Heart right ventricle (tissue), 16 donors: ENCODE measurements around the gene PPP5C. TPM values are rescaled to one million over a fixed set of nuclear protein-coding genes. Genes with fewer than 3 reads are reported as not detected.

Experiments used
- ATAC-seq, 8 donors: fragments of 200-7000 bp; cut with Tn5 transposase; one replicate each; pipeline ENCODE4 v1.9.1; 2020; ENCODE audit warnings: mild to moderate bottlenecking in 8 of 8, moderate library complexity in 8 of 8, moderate number of reproducible peaks in 1 of 8
- DNase-seq, 2 donors: peaks; one replicate each; pipeline ENCODE4 v3.0.0-alpha.2; 2020
- H3K27ac ChIP-seq, 10 donors: fragments of 200-600 bp; sonication (generic) in 2 of 10; one replicate each; pipeline versions ENCODE4 v1.5.0 to v1.8.0; 2020 to 2022; ENCODE audit warnings: mild to moderate bottlenecking in 3 of 10
- H3K27me3 ChIP-seq, 7 donors: fragments of 200-600 bp; one replicate each; pipeline ENCODE4 v1.8.0; 2021 to 2022; ENCODE audit warnings: mild to moderate bottlenecking in 2 of 7
- H3K36me3 ChIP-seq, 9 donors: fragments of 200-600 bp; sonication (generic) in 1 of 9; one replicate each; pipeline versions ENCODE4 v1.5.0 to v1.8.0; 2020 to 2022; ENCODE audit warnings: mild to moderate bottlenecking in 2 of 9
- H3K4me1 ChIP-seq, 9 donors: fragments of 200-600 bp; sonication (generic) in 1 of 9; one replicate each; pipeline versions ENCODE4 v1.5.0 to v1.8.0; 2020 to 2022; ENCODE audit warnings: mild to moderate bottlenecking in 4 of 9
- H3K4me3 ChIP-seq, 10 donors: fragments of 200-600 bp; sonication (generic) in 2 of 10; one replicate each; pipeline versions ENCODE4 v1.5.0 to v1.8.0; 2020 to 2022; ENCODE audit warnings: mild to moderate bottlenecking in 7 of 10, moderate library complexity in 2 of 10
- H3K9me3 ChIP-seq, 11 donors: fragments of 200-600 bp in 10 of 11; sonication (generic) in 2 of 11; one replicate each; pipeline versions ENCODE4 v1.5.0 to v1.8.0; 2013 to 2022; ENCODE audit warnings: mild to moderate bottlenecking in 2 of 11, control low read depth in 1 of 11, moderate library complexity in 1 of 11
- WGBS, 2 donors: extraction: QIAGEN DNeasy Blood & Tissue Kit; methylation state at CpG; one replicate each; pipeline ENCODE4 v1.1.7; 2013; ENCODE audit warnings: inconsistent platforms in 1 of 2; 5-methylcytosine and 5-hydroxymethylcytosine counted together
- intact Hi-C, 10 donors: fragments of 100-400 bp; cut with DNase I; formaldehyde crosslinking; loops; one replicate each; pipeline versions ENCODE4 v1.11.1 to v1.14.2; 2022
- polyA plus RNA-seq, 2 donors: library from polyadenylated mRNA; stranded (reverse); fragments of 200-250 nt; gene quantifications; one replicate each; pipeline ENCODE4 v1.2.3, GENCODE V29; 2013
- total RNA-seq, 10 donors: library from RNA; stranded (reverse); fragmentation: NEBNext Ultra II Directional in 3 of 10; extraction: Animal tissue kit (Norgen Biotek cat#: 25700) in 3 of 10; gene quantifications; one replicate each; pipeline versions ENCODE4 v1.2.1 to v1.2.4, GENCODE V29; 2021 to 2023
- TF ChIP-seq, protein P1 (sequence below), 9 donors: fragments of 200-600 bp; sonication (generic) in 2 of 9; IDR thresholded peaks; one replicate each; pipeline versions ENCODE4 v1.5.0 to v1.8.0; 2021 to 2022; ENCODE audit warnings: antibody characterized with exemption in 9 of 9, mild to moderate bottlenecking in 5 of 9, moderate library complexity in 1 of 9
- donor health status: Arrhythmogenic right ventricular cardiomyopathy.
- donor health status: ischemic (EF 13 %, LVEDD 7.1; RV severe dilation, severe dysfunction).
- donor health status: healthy with polysubstance abuse.
- donor health status: DM: no; HTN: yes; CAD: no.
- donor health status: DM: no; HTN: no; CAD: no.
- donor health status: ischemic (EF 25% LVEDD 6.9; RV normal size, moderate dysfunction).
- donor health status: ischemic (EF 25% LVEDD 5.7; RV mildly dilated, moderate dysfunction).
- donor health status: healthy.
- donor health status: DM: yes; HTN: yes; CAD: no.
- donor health status: Ischemic cardiomyopathy.
- donor health status: ischemic (EF 35%, LVEDD 5.7; RV mildly dilated, moderate dysfunction).
- donor health status: nonischemic (EF 11% LVEDD 7.7; RV severe dilation, severe dysfunction).
- donor health status: DM: yes; HTN: yes; CAD: no.
- donor health status: PGD.
- donor health status: ischemic (EF 29% LVEDD 5.4; RV normal size, mild dysfunction).
- donor health status: nonischemic (EF 23%, LVEDD 6.1; RV moderate dilation, normal function).

Gene PPP5C
- total and polyA plus RNA-seq, 12 donors = 51.6 to 89.5 (median 76.5) TPM

DNA sequence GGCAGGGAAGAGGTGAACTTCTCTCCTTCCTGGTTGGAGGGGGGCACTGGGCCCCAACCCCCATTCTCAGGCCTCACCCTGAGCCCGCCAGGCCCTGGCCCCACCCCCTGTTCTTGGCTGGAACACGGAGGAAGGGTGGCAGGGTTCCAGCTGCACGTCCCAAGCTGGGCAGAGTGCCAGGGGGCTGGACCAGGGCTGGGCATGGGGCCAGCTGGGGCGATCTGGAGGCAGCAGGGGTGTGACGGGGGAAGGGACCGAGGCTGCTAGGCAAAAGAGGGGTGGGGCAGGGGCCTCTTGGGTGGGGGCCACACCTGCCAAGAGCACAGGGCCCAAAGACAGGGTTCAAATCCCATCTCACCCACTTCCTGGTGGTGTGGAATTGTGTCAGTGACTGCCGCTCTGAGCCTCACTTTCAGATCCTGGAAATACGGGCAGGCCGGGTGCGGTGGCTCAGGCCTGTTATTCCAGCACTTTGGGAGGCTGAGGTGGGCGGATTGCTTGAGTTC is 47.8 kb upstream of the PPP5C start:
- intact Hi-C loops = loop anchor here in 2 of 10 donors (2.0 to 5.0 kb wide), 2 partner anchors 16 to 78 kb away; no protein-coding TSS in a partner anchor
- peaks cover 27 to 76% (median 57%) of the 10 kb centered on the region in 9 donors for H3K4me1 ChIP-seq
- no peaks in the 10 kb centered on the region for H3K9me3 ChIP-seq
- H3K36me3 ChIP-seq = peaks cover 0 to 8% (median 0%) of the 10 kb centered on the region in 9 donors
- peak; percentile 72 to 89 (median 80) for ATAC-seq
- peaks cover 0 to 18% (median 0%) of the 10 kb centered on the region in 7 donors for H3K27me3 ChIP-seq
- peak overlapping the region; percentile 87 to 99 (median 96) for H3K27ac ChIP-seq
- WGBS, 2 donors = 6 to 8% methylated on average over 11 of the region's 11 CpGs
- TF ChIP-seq, protein P1, sequence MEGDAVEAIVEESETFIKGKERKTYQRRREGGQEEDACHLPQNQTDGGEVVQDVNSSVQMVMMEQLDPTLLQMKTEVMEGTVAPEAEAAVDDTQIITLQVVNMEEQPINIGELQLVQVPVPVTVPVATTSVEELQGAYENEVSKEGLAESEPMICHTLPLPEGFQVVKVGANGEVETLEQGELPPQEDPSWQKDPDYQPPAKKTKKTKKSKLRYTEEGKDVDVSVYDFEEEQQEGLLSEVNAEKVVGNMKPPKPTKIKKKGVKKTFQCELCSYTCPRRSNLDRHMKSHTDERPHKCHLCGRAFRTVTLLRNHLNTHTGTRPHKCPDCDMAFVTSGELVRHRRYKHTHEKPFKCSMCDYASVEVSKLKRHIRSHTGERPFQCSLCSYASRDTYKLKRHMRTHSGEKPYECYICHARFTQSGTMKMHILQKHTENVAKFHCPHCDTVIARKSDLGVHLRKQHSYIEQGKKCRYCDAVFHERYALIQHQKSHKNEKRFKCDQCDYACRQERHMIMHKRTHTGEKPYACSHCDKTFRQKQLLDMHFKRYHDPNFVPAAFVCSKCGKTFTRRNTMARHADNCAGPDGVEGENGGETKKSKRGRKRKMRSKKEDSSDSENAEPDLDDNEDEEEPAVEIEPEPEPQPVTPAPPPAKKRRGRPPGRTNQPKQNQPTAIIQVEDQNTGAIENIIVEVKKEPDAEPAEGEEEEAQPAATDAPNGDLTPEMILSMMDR (IDR thresholded peaks at IDR 0.05) = no peak
- peak overlapping the region; percentile 45 to 72 (median 60) for H3K4me3 ChIP-seq
- peak; percentile 97 to 98 for DNase-seq

DNA sequence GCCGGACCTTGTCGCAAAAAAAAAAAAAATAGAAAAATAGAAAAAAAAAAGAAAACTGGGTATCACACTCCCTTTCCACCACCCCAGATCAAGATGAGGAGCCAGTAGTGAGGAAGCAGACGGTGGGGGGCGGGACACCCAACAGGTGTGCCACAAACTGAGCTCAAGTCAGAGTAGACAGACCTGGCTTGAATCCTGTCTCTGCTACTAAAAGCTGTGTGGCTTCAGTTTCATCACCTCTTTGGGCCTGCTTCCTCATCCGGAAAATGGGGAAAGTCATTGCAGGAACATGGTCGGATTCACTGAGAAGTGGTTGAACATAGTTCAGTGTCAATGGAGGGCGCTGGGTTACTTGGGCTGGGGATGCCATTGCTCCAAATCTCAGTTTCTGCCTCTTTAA is 47.2 kb upstream of the PPP5C start:
- Histone ChIP-seq H3K4me1 (peaks cover 27 to 83% (median 62%) of the 10 kb centered on the region in 9 donors), H3K4me3 (peak overlapping the region; percentile 22 to 72 (median 60)), H3K9me3 (no peaks in the 10 kb centered on the region), H3K36me3 (peaks cover 0 to 15% (median 4%) of the 10 kb centered on the region in 9 donors), H3K27ac (peak overlapping the region; percentile 87 to 99 (median 96)), H3K27me3 (peaks cover 0 to 18% (median 0%) of the 10 kb centered on the region in 7 donors)
- intact Hi-C loops = loop anchor here in 4 of 10 donors (1.0 to 5.0 kb wide), 4 partner anchors 17 to 78 kb away; partner anchors contain the start of gene PPP5C (in 3 of the 4)
- ATAC-seq = no peak
- WGBS, 2 donors = 40 to 45% methylated on average over 7 of the region's 7 CpGs
- TF ChIP-seq, protein P1 (IDR thresholded peaks at IDR 0.05) = no peak
- DNase-seq = no peak

DNA sequence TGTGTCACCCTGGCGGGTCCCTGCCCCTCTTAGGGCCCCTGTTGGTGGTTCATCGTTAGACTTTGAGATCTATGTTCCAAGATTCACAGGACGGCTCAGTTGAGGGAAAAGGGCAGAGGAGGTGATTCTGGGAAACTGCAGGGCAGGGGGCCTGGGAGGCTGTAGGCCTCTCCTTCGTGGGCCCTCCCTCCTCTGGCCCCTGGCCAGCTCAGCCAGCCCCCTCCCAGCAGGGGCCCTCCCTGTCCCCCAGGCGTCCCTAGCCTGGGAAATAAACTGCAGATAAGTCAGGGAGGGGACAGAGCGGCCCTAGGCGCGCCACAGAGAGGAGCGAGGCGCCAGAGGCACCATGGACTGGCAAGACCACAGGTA is 43.6 kb upstream of the PPP5C start:
- H3K9me3 ChIP-seq = peaks cover 0 to 9% (median 0%) of the 10 kb centered on the region in 11 donors
- H3K4me3 ChIP-seq = peak overlapping the region in 3 of 10 donors; percentile 5 to 26 (median 18)
- ATAC-seq = no peak
- intact Hi-C loops = loop anchor here in 3 of 10 donors (5.0 kb wide), 1 partner anchor 44 kb away; the partner anchor contains the start of gene PPP5C (in 3 of the 3)
- H3K36me3 ChIP-seq = peaks cover 0 to 51% (median 27%) of the 10 kb centered on the region in 9 donors
- no peak for DNase-seq
- TF ChIP-seq, protein P1 (IDR thresholded peaks at IDR 0.05) = no peak
- no peaks in the 10 kb centered on the region for H3K27me3 ChIP-seq
- peak overlapping the region; percentile 65 to 99 (median 89) for H3K27ac ChIP-seq
- peaks cover 22 to 69% (median 47%) of the 10 kb centered on the region in 9 donors for H3K4me1 ChIP-seq
- WGBS, 2 donors = 30 to 47% methylated on average over 9 to 10 of the region's 10 CpGs

DNA sequence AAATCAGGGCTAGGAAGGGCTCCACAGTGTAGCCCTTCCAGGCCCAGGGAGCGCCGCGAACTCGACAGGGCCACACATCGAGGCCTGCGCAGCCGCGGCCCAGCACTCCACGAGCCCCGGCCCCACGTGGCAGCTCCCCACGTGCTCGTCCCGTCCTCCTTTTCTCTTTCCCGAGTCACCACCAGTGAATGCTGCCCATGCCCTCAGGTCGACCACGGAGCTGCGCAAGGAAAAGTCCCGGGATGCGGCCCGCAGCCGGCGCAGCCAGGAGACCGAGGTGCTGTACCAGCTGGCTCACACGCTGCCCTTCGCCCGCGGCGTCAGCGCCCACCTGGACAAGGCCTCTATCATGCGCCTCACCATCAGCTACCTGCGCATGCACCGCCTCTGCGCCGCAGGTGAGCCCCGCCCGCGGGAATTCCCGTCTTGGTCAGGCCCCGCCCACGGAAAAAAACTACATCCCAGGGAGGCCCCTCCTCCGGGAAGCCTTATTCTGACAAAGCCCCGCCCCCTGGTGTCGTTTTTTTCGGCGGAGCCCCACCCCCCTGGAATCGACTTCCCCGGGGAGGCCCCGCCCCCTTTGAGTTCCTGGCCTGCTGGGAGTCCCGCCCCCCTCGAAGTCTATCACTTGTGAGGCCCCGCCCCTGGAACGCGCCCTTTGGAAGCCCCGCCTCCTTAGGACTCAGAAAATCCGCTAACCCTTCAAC is 43.0 kb upstream of the PPP5C start:
- H3K4me1 ChIP-seq = peaks cover 22 to 64% (median 44%) of the 10 kb centered on the region in 9 donors
- H3K27ac ChIP-seq = peak overlapping the region; percentile 65 to 99 (median 89)
- H3K4me3 ChIP-seq = peak overlapping the region in 3 of 10 donors; percentile 5 to 26 (median 18)
- intact Hi-C loops = loop anchor here in 3 of 10 donors (5.0 kb wide), 1 partner anchor 43 kb away; the partner anchor contains the start of gene PPP5C (in 3 of the 3)
- H3K27me3 ChIP-seq = no peaks in the 10 kb centered on the region
- DNase-seq (peak; percentile 68 to 78), ATAC-seq (peak in 4 of 8 donors; percentile 6 to 35 (median 25))
- H3K9me3 ChIP-seq = peaks cover 0 to 9% (median 0%) of the 10 kb centered on the region in 11 donors
- peaks cover 0 to 56% (median 32%) of the 10 kb centered on the region in 9 donors for H3K36me3 ChIP-seq
- 37 to 50% methylated on average over 55 to 56 of the region's 56 CpGs for WGBS, 2 donors
- TF ChIP-seq, protein P1 (IDR thresholded peaks at IDR 0.05) = no peak
